H1 (cell line): ENCODE results near the gene PLCB3. TPM values are rescaled to one million over a fixed set of nuclear protein-coding genes. Genes with fewer than 3 reads are reported as not detected.
"Not testable (repeated sequence)": the region's sequence is repeated elsewhere in the genome, so short reads cannot be mapped to it uniquely, and the experiment has no call there.

Experiments
- CTCF ChIA-PET: fragments of 300-600 bp; sonication (Branson Sonifier 250); formaldehyde crosslinking; loops from one replicate; lab custom pipeline; 2021; ENCODE audit not compliant: partially characterized antibody; lab: Charles Lee
- POLR2A ChIA-PET: fragments of 300-600 bp; sonication (Branson Sonifier 250); formaldehyde crosslinking; loops from one replicate; lab custom pipeline; 2021; ENCODE audit warnings: inconsistent platforms; ENCODE audit not compliant: partially characterized antibody; lab: Charles Lee
- DNase-seq, 2 experiments: peaks; one replicate each; pipeline versions ENCODE4 v3.0.0 to v3.0.0-alpha.2; 2010 to 2022; ENCODE audit warnings: low spot score in 2 of 2, low read depth in 1 of 2, mixed read lengths in 1 of 2
- FAIRE-seq: peaks from 2 replicates; lab custom pipeline; 2011; peaks lifted over from hg19 to GRCh38; lab: Jason Lieb, UNC
- H2AFZ ChIP-seq: 2 replicates; pipeline ENCODE4 v1.8.1; 2012; ENCODE audit warnings: low read length, inconsistent platforms
- H2AK5ac ChIP-seq: 2 replicates; pipeline ENCODE4 v1.6.1; 2013; ENCODE audit warnings: low read depth, low read length
- H2BK120ac ChIP-seq: replicated peaks from 2 replicates; pipeline ENCODE3; 2013; ENCODE audit warnings: low read depth, low read length, inconsistent platforms
- H2BK12ac ChIP-seq: 2 replicates; pipeline ENCODE4 v1.6.1; 2013; ENCODE audit warnings: low read depth, low read length
- H2BK15ac ChIP-seq: 2 replicates; pipeline ENCODE4 v1.6.1; 2013; ENCODE audit warnings: low read length
- H2BK20ac ChIP-seq: 2 replicates; pipeline ENCODE4 v1.6.1; 2013; ENCODE audit warnings: low read length
- H2BK5ac ChIP-seq: 2 replicates; pipeline ENCODE4 v1.6.1; 2013; ENCODE audit warnings: low read depth, low read length
- H3K14ac ChIP-seq: 2 replicates; pipeline ENCODE4 v1.6.1; 2013; ENCODE audit warnings: inconsistent platforms; ENCODE audit not compliant: insufficient read length
- H3K18ac ChIP-seq: 2 replicates; pipeline ENCODE4 v1.6.1; 2013; ENCODE audit warnings: low read length; ENCODE audit errors: extremely low read depth
- H3K23ac ChIP-seq: 2 replicates; pipeline ENCODE4 v1.6.1; 2013; ENCODE audit warnings: inconsistent platforms; ENCODE audit not compliant: insufficient read length
- H3K23me2 ChIP-seq: 2 replicates; pipeline ENCODE4 v1.6.1; 2013; ENCODE audit warnings: low read depth, low read length
- H3K27ac ChIP-seq: 2 replicates; pipeline ENCODE4 v1.6.1; 2011; ENCODE audit warnings: low read depth, low read length, inconsistent platforms
- H3K27me3 ChIP-seq, 4 experiments: replicated peaks in 1 of 4; 1 replicate in 1 of 4; 2 replicates in 3 of 4; pipeline versions ENCODE4 v1.6.1 to v1.8.1; 2011 to 2013; ENCODE audit warnings: low read length in 3 of 4, mild to moderate bottlenecking in 3 of 4, inconsistent platforms in 2 of 4, mixed read lengths in 2 of 4, moderate library complexity in 1 of 4; ENCODE audit not compliant: control insufficient read depth in 3 of 4, insufficient read depth in 3 of 4; ENCODE audit errors: extremely low read depth in 1 of 4
- H3K36me3 ChIP-seq, 4 experiments: 2 replicates each; pipeline versions ENCODE4 v1.6.1 to v1.8.1; 2011 to 2013; ENCODE audit warnings: mild to moderate bottlenecking in 4 of 4, low read length in 3 of 4, moderate library complexity in 2 of 4, control low read depth in 1 of 4, inconsistent platforms in 1 of 4; ENCODE audit not compliant: insufficient read depth in 4 of 4, control insufficient read depth in 2 of 4
- H3K4ac ChIP-seq: replicated peaks from 2 replicates; pipeline ENCODE3; 2013; ENCODE audit warnings: low read length, low read depth, mixed read lengths, inconsistent platforms; ENCODE audit not compliant: insufficient read length
- H3K4me1 ChIP-seq, 4 experiments: replicated peaks in 1 of 4; 1 replicate in 1 of 4; 2 replicates in 3 of 4; pipeline versions ENCODE4 v1.6.1 to v1.8.1; 2011 to 2013; ENCODE audit warnings: low read length in 3 of 4, inconsistent platforms in 2 of 4, mixed read lengths in 1 of 4; ENCODE audit not compliant: insufficient read depth in 4 of 4, control insufficient read depth in 3 of 4
- H3K4me2 ChIP-seq, 2 experiments: 2 replicates each; pipeline versions ENCODE4 v1.6.1 to v1.8.1; 2011 to 2013; ENCODE audit warnings: low read depth in 2 of 2, low read length in 2 of 2, control low read depth in 1 of 2, inconsistent platforms in 1 of 2, mild to moderate bottlenecking in 1 of 2; ENCODE audit not compliant: insufficient read depth in 1 of 2
- H3K4me3 ChIP-seq, 4 experiments: fragments of 200-600, 300-600 bp in 1 of 4; sonication (generic), shearing (Covaris generic), sonication (Bioruptor Twin) in 1 of 4; 2 replicates each; pipeline versions ENCODE4 v1.5.1 to v1.8.1; 2011 to 2016; ENCODE audit warnings: low read length in 4 of 4, low read depth in 3 of 4, control low read depth in 2 of 4, inconsistent platforms in 2 of 4, mild to moderate bottlenecking in 2 of 4, mixed read lengths in 1 of 4, moderate library complexity in 1 of 4; ENCODE audit not compliant: insufficient read depth in 2 of 4; ENCODE audit errors: extremely low read depth in 1 of 4
- H3K56ac ChIP-seq: replicated peaks from 2 replicates; pipeline ENCODE3; 2013; ENCODE audit warnings: low read depth, mild to moderate bottlenecking, mixed read lengths, low read length, inconsistent platforms; ENCODE audit not compliant: insufficient read length
- H3K79me1 ChIP-seq: 2 replicates; pipeline ENCODE4 v1.6.1; 2013; ENCODE audit warnings: low read depth, low read length, control low read depth
- H3K79me2 ChIP-seq, 2 experiments: 2 replicates each; pipeline versions ENCODE4 v1.6.1 to v1.8.1; 2012 to 2013; ENCODE audit warnings: low read length in 2 of 2, mild to moderate bottlenecking in 2 of 2, inconsistent platforms in 1 of 2; ENCODE audit not compliant: insufficient read depth in 2 of 2, control insufficient read depth in 1 of 2
- H3K9ac ChIP-seq, 4 experiments: replicated peaks in 1 of 4; 1 replicate in 1 of 4; 2 replicates in 3 of 4; pipeline versions ENCODE4 v1.6.1 to v1.8.1; 2011 to 2013; ENCODE audit warnings: low read depth in 3 of 4, low read length in 3 of 4, control low read depth in 2 of 4, mild to moderate bottlenecking in 2 of 4, moderate library complexity in 2 of 4, inconsistent platforms in 1 of 4; ENCODE audit errors: extremely low read depth in 1 of 4
- H3K9me3 ChIP-seq, 2 experiments: 2 replicates each; pipeline versions ENCODE4 v1.6.1 to v1.8.1; 2012 to 2013; ENCODE audit warnings: mild to moderate bottlenecking in 2 of 2, moderate library complexity in 2 of 2, control low read depth in 1 of 2, inconsistent platforms in 1 of 2, low read depth in 1 of 2, low read length in 1 of 2, mixed read lengths in 1 of 2; ENCODE audit not compliant: insufficient read depth in 2 of 2
- H4K20me1 ChIP-seq, 2 experiments: replicated peaks in 1 of 2; 2 replicates each; pipeline versions ENCODE3 to v1.8.1; 2011 to 2013; ENCODE audit warnings: inconsistent platforms in 2 of 2, low read length in 2 of 2, mild to moderate bottlenecking in 1 of 2; ENCODE audit not compliant: insufficient read depth in 2 of 2, control insufficient read depth in 1 of 2
- H4K5ac ChIP-seq: 2 replicates; pipeline ENCODE4 v1.6.1; 2013; ENCODE audit warnings: low read length, low read depth, mixed read lengths, inconsistent platforms; ENCODE audit not compliant: insufficient read length
- H4K8ac ChIP-seq: 2 replicates; pipeline ENCODE4 v1.8.0; 2013; ENCODE audit warnings: mild to moderate bottlenecking, moderate library complexity, low read length, inconsistent platforms; ENCODE audit not compliant: insufficient read depth; ENCODE audit errors: extremely low read depth
- H4K91ac ChIP-seq: replicated peaks from 2 replicates; pipeline ENCODE3; 2013; ENCODE audit warnings: low read length, mixed read lengths, inconsistent platforms; ENCODE audit not compliant: insufficient read length
- POLR2A ChIP-seq, 2 experiments: IDR thresholded peaks; 1 replicate in 1 of 2; 2 replicates in 1 of 2; pipeline ENCODE4 v1.6.1; 2011; ENCODE audit warnings: low read depth in 2 of 2, low read length in 2 of 2, mild to moderate bottlenecking in 2 of 2; ENCODE audit errors: control extremely low read depth in 1 of 2
- WGBS, 2 experiments: shearing (Covaris generic) in 1 of 2; methylation state at CpG; one replicate each; pipeline versions ENCODE4 v1.1.6 to v1.1.7; 2013 to 2015; ENCODE audit warnings: low lambda C conversion rate in 2 of 2, mixed read lengths in 2 of 2, inconsistent platforms in 1 of 2, low coverage in 1 of 2, missing lambda C conversion rate in 1 of 2; ENCODE audit not compliant: insufficient replicate concordance in 2 of 2, insufficient coverage in 1 of 2, insufficient read length in 1 of 2; ENCODE audit errors: extremely low coverage in 1 of 2, missing lambda C conversion rate in 1 of 2; 5-methylcytosine and 5-hydroxymethylcytosine counted together
- polyA plus RNA-seq, 7 experiments: library from polyadenylated mRNA; depleted of rRNA in 3 of 7; stranded (reverse) in 5 of 7; unstranded in 2 of 7; fragments of >200 nt in 5 of 7; fragments of 200-250 nt in 2 of 7; gene quantifications; 1 replicate in 5 of 7; 2 replicates in 1 of 7; 4 replicates in 1 of 7; pipeline versions ENCODE4 v1.2.1 to v1.2.3, GENCODE V29; 2011 to 2013; ENCODE audit warnings: missing spikeins in 2 of 7, mixed read lengths in 2 of 7
- total RNA-seq: library from RNA; stranded (reverse); fragmentation: NEBNext Ultra II Directional; extraction: Animal tissue kit (Norgen Biotek cat#: 25700); gene quantifications from 2 replicates; pipeline ENCODE4 v1.2.1, GENCODE V29; 2021

Gene PLCB3
- total and polyA plus RNA-seq, 2 of the 8 experiments (the other 6 are each of a cell fraction or from before 2014, with no cell fraction given): 47.2 to 104 TPM

GRCh38 chr11:64315667-64316526 is 64.6 kb downstream of the PLCB3 start:
- DNase-seq, H2BK12ac ChIP-seq, H2BK15ac ChIP-seq, H4K5ac ChIP-seq, H2BK120ac ChIP-seq, H3K79me1 ChIP-seq, H3K27me3 ChIP-seq, H3K27ac ChIP-seq, H3K4me1 ChIP-seq, H4K91ac ChIP-seq, FAIRE-seq, H2BK5ac ChIP-seq, H3K9me3 ChIP-seq, H4K8ac ChIP-seq, H3K18ac ChIP-seq, H3K56ac ChIP-seq, H3K23ac ChIP-seq, H2AK5ac ChIP-seq, H2AFZ ChIP-seq, H3K4ac ChIP-seq, H3K9ac ChIP-seq, H2BK20ac ChIP-seq, H4K20me1 ChIP-seq, H3K23me2 ChIP-seq, H3K14ac ChIP-seq: not testable (repeated sequence)
- peaks cover 0 to 20% of the 10 kb centered on the region in 2 experiments; a peak in 2 of 4 replicates for H3K79me2 ChIP-seq
- peak overlapping the region in 2 of 4 experiments; percentile 76 to 78; a peak in 4 of 8 replicates for H3K4me3 ChIP-seq
- H3K4me2 ChIP-seq: peak overlapping the region; percentile 60 to 75
- TF ChIP-seq POLR2A (IDR thresholded peaks at IDR 0.05; ENCODE audit: control extremely low read depth in 1 of 2, low read depth in 2 of 2, low read length in 2 of 2): peak in 1 of 2 experiments; percentile 21; a peak in 1 of 3 replicates
- ChIA-PET POLR2A (interaction anchor here (1.5 to 6.6 kb wide), 13 partner anchors 8 to 249 kb away, joined by 3 to 61 read pairs (median 11); partner anchors contain the start of genes ESRRA, NUDT22, STIP1 and TRPT1), CTCF (interaction anchor here (1.2 to 20.8 kb wide), 5 partner anchors 15 to 332 kb away, joined by 3 to 614 read pairs (median 6); partner anchors contain the start of genes BAD, CATSPERZ and CCDC88B)
- WGBS, 2 experiments: 85% methylated on average over 23 of the region's 25 CpGs; no CpG with 5 or more reads in 1 of the 2 experiments
- peaks cover under 1 to 18% (median 13%) of the 10 kb centered on the region in 4 experiments; a peak in 7 of 8 replicates for H3K36me3 ChIP-seq
